IMR-90 (cell line): ENCODE measurements around the gene HPSE. TPM values are rescaled to one million over a fixed set of nuclear protein-coding genes. Genes with fewer than 3 reads are reported as not detected.

Source experiments
- ATAC-seq: fragments of 200-7000 bp; cut with Tn5 transposase; 2 replicates; pipeline ENCODE4 v1.9.1; 2020; ENCODE audit warnings: low read depth, mild to moderate bottlenecking, moderate library complexity
- BruUV-seq: library from RNA; stranded (reverse); fragments of 400-500 nt; replicated peaks from 2 replicates; lab custom pipeline; 2021; lab: Mats Ljungman, UMichigan
- CTCF ChIA-PET: fragments of 300-600 bp; formaldehyde crosslinking; extraction: SDS; loops from one replicate; lab custom pipeline; 2021; ENCODE audit warnings: antibody characterized with exemption; lab: Yijun Ruan, JAX
- POLR2A ChIA-PET: fragments of 300-600 bp; sonication (Branson Sonifier 250); formaldehyde crosslinking; loops from one replicate; lab custom pipeline; 2022; ENCODE audit warnings: antibody characterized with exemption; ENCODE audit not compliant: unreplicated experiment; lab: Charles Lee
- DNase-seq: peaks from one replicate; pipeline ENCODE4 v3.0.0; 2013
- H2AFZ ChIP-seq: replicated peaks from 2 replicates; pipeline ENCODE3; 2013; ENCODE audit warnings: low read length, mild to moderate bottlenecking; ENCODE audit not compliant: poor library complexity
- H2AK5ac ChIP-seq: 2 replicates; pipeline ENCODE4 v1.6.1; 2013; ENCODE audit warnings: low read depth, low read length, inconsistent platforms
- H2AK9ac ChIP-seq: replicated peaks from 2 replicates; pipeline ENCODE3; 2013; ENCODE audit warnings: mild to moderate bottlenecking, low read depth, low read length, moderate library complexity; ENCODE audit not compliant: poor library complexity
- H2BK120ac ChIP-seq: 2 replicates; pipeline ENCODE4 v1.6.1; 2013; ENCODE audit warnings: low read depth, low read length, inconsistent platforms
- H2BK15ac ChIP-seq: 3 replicates; pipeline ENCODE4 v1.6.1; 2013; ENCODE audit warnings: low read depth, low read length, inconsistent platforms
- H2BK20ac ChIP-seq: 2 replicates; pipeline ENCODE4 v1.6.1; 2013; ENCODE audit warnings: low read depth, mild to moderate bottlenecking, inconsistent platforms, low read length, moderate library complexity
- H2BK5ac ChIP-seq: 2 replicates; pipeline ENCODE4 v1.6.1; 2013; ENCODE audit warnings: mild to moderate bottlenecking, low read depth, low read length, inconsistent platforms; ENCODE audit not compliant: poor library complexity, severe bottlenecking
- H3K14ac ChIP-seq: replicated peaks from 2 replicates; pipeline ENCODE4 v1.6.1; 2013; ENCODE audit warnings: low read depth, low read length, inconsistent platforms
- H3K18ac ChIP-seq: 2 replicates; pipeline ENCODE4 v1.6.1; 2013; ENCODE audit warnings: low read depth, low read length, control low read depth
- H3K23ac ChIP-seq: 2 replicates; pipeline ENCODE4 v1.6.1; 2013; ENCODE audit warnings: low read depth, low read length, inconsistent platforms
- H3K27ac ChIP-seq: 2 replicates; pipeline ENCODE4 v1.5.1; 2013; ENCODE audit warnings: mild to moderate bottlenecking, control low read depth, low read length; ENCODE audit not compliant: insufficient read depth
- H3K27me3 ChIP-seq: 2 replicates; pipeline ENCODE4 v1.6.1; 2013; ENCODE audit warnings: low read length; ENCODE audit not compliant: control insufficient read depth, insufficient read depth
- H3K36me3 ChIP-seq: 2 replicates; pipeline ENCODE4 v1.6.1; 2013; ENCODE audit warnings: low read length, mixed read lengths; ENCODE audit not compliant: control insufficient read depth, insufficient read depth
- H3K4ac ChIP-seq: 2 replicates; pipeline ENCODE4 v1.6.1; 2013; ENCODE audit warnings: low read depth, low read length, inconsistent platforms
- H3K4me1 ChIP-seq: 2 replicates; pipeline ENCODE4 v1.6.1; 2013; ENCODE audit warnings: low read length, mixed read lengths; ENCODE audit not compliant: control insufficient read depth, insufficient read depth
- H3K4me2 ChIP-seq: 2 replicates; pipeline ENCODE4 v1.6.1; 2013; ENCODE audit warnings: low read depth, mild to moderate bottlenecking, control low read depth, low read length, moderate library complexity
- H3K4me3 ChIP-seq: 2 replicates; pipeline ENCODE4 v1.5.1; 2013; ENCODE audit warnings: low read depth, mild to moderate bottlenecking, control low read depth, low read length, moderate library complexity; ENCODE audit not compliant: insufficient read depth
- H3K56ac ChIP-seq: 2 replicates; pipeline ENCODE4 v1.6.1; 2013; ENCODE audit warnings: low read length, inconsistent platforms; ENCODE audit not compliant: insufficient read depth; ENCODE audit errors: extremely low read depth
- H3K79me1 ChIP-seq, 2 experiments: 2 replicates each; pipeline ENCODE4 v1.6.1; 2013; ENCODE audit warnings: low read length in 2 of 2, inconsistent platforms in 1 of 2, low read depth in 1 of 2
- H3K9ac ChIP-seq: 2 replicates; pipeline ENCODE4 v1.6.1; 2013; ENCODE audit warnings: low read depth, low read length, control low read depth
- H3K9me1 ChIP-seq: 2 replicates; pipeline ENCODE4 v1.6.1; 2013; ENCODE audit warnings: low read length, inconsistent platforms; ENCODE audit not compliant: insufficient read depth
- H3K9me3 ChIP-seq: 2 replicates; pipeline ENCODE4 v1.6.1; 2013; ENCODE audit warnings: low read length; ENCODE audit not compliant: control insufficient read depth, insufficient read depth
- H4K20me1 ChIP-seq: 2 replicates; pipeline ENCODE4 v1.6.1; 2013; ENCODE audit warnings: low read length, inconsistent platforms; ENCODE audit not compliant: insufficient read depth
- H4K5ac ChIP-seq: 2 replicates; pipeline ENCODE4 v1.6.1; 2013; ENCODE audit warnings: mild to moderate bottlenecking, low read depth, low read length, control low read depth
- H4K8ac ChIP-seq, 2 experiments: 2 replicates each; pipeline ENCODE4 v1.6.1; 2013; ENCODE audit warnings: low read depth in 2 of 2, low read length in 2 of 2, control low read depth in 1 of 2, inconsistent platforms in 1 of 2
- H4K91ac ChIP-seq: 2 replicates; pipeline ENCODE4 v1.6.1; 2013; ENCODE audit warnings: low read depth, low read length, inconsistent platforms; ENCODE audit not compliant: insufficient read depth
- BHLHE40 ChIP-seq: fragments of 150-350 bp; IDR thresholded peaks from 2 replicates; pipeline ENCODE4 v1.6.1; 2016; ENCODE audit warnings: mild to moderate bottlenecking, low read depth, low read length
- CEBPB ChIP-seq: IDR thresholded peaks from 2 replicates; pipeline ENCODE4 v1.6.1; 2012; ENCODE audit warnings: low read depth, low read length, improper control_type of control experiment
- CHD1 ChIP-seq: IDR thresholded peaks from 2 replicates; pipeline ENCODE4 v1.6.1; 2012; ENCODE audit warnings: low read depth, low read length, improper control_type of control experiment
- ELK1 ChIP-seq: fragments of 150-350 bp; IDR thresholded peaks from 2 replicates; pipeline ENCODE4 v1.6.1; 2016; ENCODE audit warnings: low read depth, mild to moderate bottlenecking, low read length, moderate library complexity, borderline replicate concordance
- FOS ChIP-seq: fragments of 150-350 bp; IDR thresholded peaks from 2 replicates; pipeline ENCODE4 v1.6.1; 2016; ENCODE audit warnings: low read depth, low read length
- MXI1 ChIP-seq: IDR thresholded peaks from 2 replicates; pipeline ENCODE4 v1.6.1; 2012; ENCODE audit warnings: low read depth, mild to moderate bottlenecking, low read length, moderate library complexity, borderline replicate concordance
- NFE2L2 ChIP-seq: fragments of 150-350 bp; IDR thresholded peaks from 2 replicates; pipeline ENCODE4 v1.6.1; 2016; ENCODE audit warnings: low read depth, mild to moderate bottlenecking, low read length
- POLR2A ChIP-seq: IDR thresholded peaks from 2 replicates; pipeline ENCODE4 v1.6.1; 2012; ENCODE audit warnings: mild to moderate bottlenecking, low read depth, low read length
- RFX5 ChIP-seq: IDR thresholded peaks from 2 replicates; pipeline ENCODE4 v1.8.0; 2012; ENCODE audit warnings: low read depth, mild to moderate bottlenecking, low read length, moderate library complexity
- SMC3 ChIP-seq: fragments of 150-350 bp; IDR thresholded peaks from 2 replicates; pipeline ENCODE4 v1.6.1; 2016; ENCODE audit warnings: low read depth, mild to moderate bottlenecking, antibody characterized with exemption, low read length, moderate library complexity
- WGBS, 2 experiments: methylation state at CpG; one replicate each; pipeline versions ENCODE4 v1.1.5 to v1.1.7; 2013; ENCODE audit warnings: missing lambda C conversion rate in 2 of 2; ENCODE audit not compliant: insufficient read length in 1 of 2; ENCODE audit errors: extremely low coverage in 2 of 2; 5-methylcytosine and 5-hydroxymethylcytosine counted together
- dilution Hi-C: fragments of 300-500 bp; cut with HindIII; formaldehyde crosslinking; loops from one replicate; pipeline ENCODE4 v1.14.3; 2018; ENCODE audit warnings: low sequenced_read_pairs; ENCODE audit not compliant: unreplicated experiment
- in situ Hi-C: fragments of 300-500 bp; cut with MboI; formaldehyde crosslinking; loops from 3 replicates; pipeline ENCODE4 v1.14.3; 2019; ENCODE audit warnings: low sequenced_read_pairs, inconsistent platforms, mixed read lengths
- intact Hi-C: fragments of 100-400 bp; cut with micrococcal nuclease; formaldehyde crosslinking; loops from 2 replicates; pipeline ENCODE4 v1.10.0; 2022
- polyA plus RNA-seq, 3 experiments: library from polyadenylated mRNA; depleted of rRNA; stranded (reverse); fragments of >200 nt; gene quantifications; 2 replicates each; pipeline ENCODE4 v1.2.3, GENCODE V29; 2012; ENCODE audit warnings: low replicate concordance in 1 of 3
- total RNA-seq: library from RNA; depleted of rRNA; stranded (reverse); fragments of >200 nt; gene quantifications from 2 replicates; pipeline ENCODE4 v1.2.3, GENCODE V29; 2012

The HPSE gene
- total and polyA plus RNA-seq, 2 of the 4 experiments (the other 2 are of a cell fraction): under 0.01 to 0.09 TPM

- H2BK5ac ChIP-seq: no peak overlapping the region
- no peak overlapping the region for H3K27ac ChIP-seq
- no peak overlapping the region for H2AK5ac ChIP-seq
- no peak overlapping the region for H3K4me2 ChIP-seq
- DNase-seq (no peak), ATAC-seq (no peak)
- H3K9me3 ChIP-seq: no peaks in the 10 kb centered on the region
- no peak overlapping the region for H3K23ac ChIP-seq
- H3K4me1 ChIP-seq: peaks cover 2% of the 10 kb centered on the region; the same call in 1 of the 2 replicates
- no peak overlapping the region for H2BK120ac ChIP-seq
- H3K9ac ChIP-seq: no peak overlapping the region
- CTCF ChIA-PET: interaction anchor here (0.6 kb wide), 1 partner anchor 195 kb away, joined by 3 read pairs; no protein-coding TSS in a partner anchor
- H3K4me3 ChIP-seq: no peak overlapping the region
- H4K5ac ChIP-seq: no peak overlapping the region
- peaks cover 4% of the 10 kb centered on the region; the same call in 1 of the 2 replicates for H3K9me1 ChIP-seq
- whole genome bisulfite sequencing, 2 experiments: no CpG with 5 or more reads among the region's 1 CpG
- dilution Hi-C loops (no loop called here), intact Hi-C loops (no loop called here), in situ Hi-C loops (loop anchor here (10.0 kb wide), 1 partner anchor 824 kb away; no protein-coding TSS in a partner anchor)
- no peak overlapping the region for H2AFZ ChIP-seq
- H3K79me1 ChIP-seq: no peaks in the 10 kb centered on the region
- no TSS peak for BruUV-seq
- no peak overlapping the region for H4K91ac ChIP-seq
- H4K20me1 ChIP-seq: no peaks in the 10 kb centered on the region
- POLR2A ChIA-PET: no interaction called here
- no peak overlapping the region for H3K18ac ChIP-seq
- TF ChIP-seq BHLHE40 (no peak), MXI1 (no peak), POLR2A (no peak), RFX5 (no peak), FOS (no peak), CEBPB (no peak), SMC3 (no peak), ELK1 (no peak), NFE2L2 (no peak), CHD1 (no peak)
- H3K36me3 ChIP-seq: peaks cover 3% of the 10 kb centered on the region; the same call in 1 of the 2 replicates
- H2BK20ac ChIP-seq: no peak overlapping the region
- H3K27me3 ChIP-seq: no peaks in the 10 kb centered on the region
- H4K8ac ChIP-seq: no peak overlapping the region
- H3K14ac ChIP-seq: no peak overlapping the region
- no peak overlapping the region for H3K56ac ChIP-seq
- H3K4ac ChIP-seq: no peak overlapping the region
- no peak overlapping the region for H2BK15ac ChIP-seq
- no peak overlapping the region for H2AK9ac ChIP-seq
Observed at GRCh38 chr4:83269256-83269655, 65.4 kb downstream of the HPSE start.
